SK-N-SH (cell line): ENCODE data around the gene USP22. TPM values are rescaled to one million over a fixed set of nuclear protein-coding genes. Genes with fewer than 3 reads are reported as not detected.

Source experiments
- CTCF ChIA-PET: fragments of 300-600, 350-600 bp; formaldehyde crosslinking; extraction: SDS; loops from one replicate; lab custom pipeline; 2021; lab: Yijun Ruan, JAX
- POLR2A ChIA-PET: fragments of 350-600 bp; sonication (Branson Sonifier 250); formaldehyde crosslinking; extraction: SDS; loops from one replicate; lab custom pipeline; 2020; ENCODE audit warnings: antibody characterized with exemption, inconsistent platforms; lab: Yijun Ruan, JAX
- DNase-seq: peaks from one replicate; pipeline ENCODE4 v3.0.0; 2012
- H2AFZ ChIP-seq: fragments of 200-600 bp; sonication (generic); 2 replicates; pipeline ENCODE4 v1.8.1; 2016; ENCODE audit warnings: antibody characterized with exemption, mild to moderate bottlenecking, low read depth
- H3F3A ChIP-seq: fragments of 200-600 bp; sonication (generic); replicated peaks from 2 replicates; pipeline ENCODE3; 2016; ENCODE audit warnings: antibody characterized with exemption, mild to moderate bottlenecking; ENCODE audit not compliant: insufficient read depth
- H3K27ac ChIP-seq, 2 experiments: fragments of 200-500 bp in 1 of 2; fragments of 200-600 bp in 1 of 2; sonication (Bioruptor generic) in 1 of 2; sonication (generic), shearing (Covaris generic) in 1 of 2; 2 replicates each; pipeline versions ENCODE4 v1.5.1 to v1.6.1; 2014 to 2016; ENCODE audit warnings: low read depth in 2 of 2, inconsistent platforms in 1 of 2, low read length in 1 of 2, mild to moderate bottlenecking in 1 of 2, mixed read lengths in 1 of 2
- H3K27me3 ChIP-seq: fragments of 200-600 bp; sonication (generic), shearing (Covaris generic); 2 replicates; pipeline ENCODE4 v1.6.1; 2016; ENCODE audit warnings: mixed run types; ENCODE audit not compliant: insufficient read depth
- H3K36me3 ChIP-seq, 2 experiments: fragments of 200-500 bp in 1 of 2; fragments of 200-600 bp in 1 of 2; sonication (Bioruptor generic) in 1 of 2; sonication (generic) in 1 of 2; replicated peaks in 1 of 2; 2 replicates each; pipeline versions ENCODE3 to v1.5.1; 2014 to 2016; ENCODE audit warnings: low read length in 1 of 2, mild to moderate bottlenecking in 1 of 2; ENCODE audit not compliant: insufficient read depth in 2 of 2, control insufficient read depth in 1 of 2
- H3K4me1 ChIP-seq, 2 experiments: fragments of 200-500 bp in 1 of 2; fragments of 200-600 bp in 1 of 2; sonication (Bioruptor generic) in 1 of 2; sonication (generic), shearing (Covaris generic) in 1 of 2; 2 replicates each; pipeline versions ENCODE4 v1.5.1 to v1.6.1; 2014 to 2016; ENCODE audit warnings: low read depth in 1 of 2, low read length in 1 of 2, mixed run types in 1 of 2; ENCODE audit not compliant: insufficient read depth in 2 of 2, control insufficient read depth in 1 of 2
- H3K4me2 ChIP-seq: fragments of 200-600 bp; sonication (generic), shearing (Covaris generic); 2 replicates; pipeline ENCODE4 v1.6.1; 2017; ENCODE audit warnings: mixed run types
- H3K4me3 ChIP-seq, 2 experiments: fragments of 200-500 bp in 1 of 2; fragments of 200-600 bp in 1 of 2; sonication (Bioruptor generic) in 1 of 2; sonication (generic), shearing (Covaris generic) in 1 of 2; 2 replicates each; pipeline versions ENCODE4 v1.5.1 to v1.8.1; 2014 to 2016; ENCODE audit warnings: low read depth in 2 of 2, inconsistent platforms in 1 of 2, low read length in 1 of 2, mild to moderate bottlenecking in 1 of 2, mixed read lengths in 1 of 2, moderate library complexity in 1 of 2
- H3K79me2 ChIP-seq: fragments of 200-600 bp; sonication (generic); 2 replicates; pipeline ENCODE4 v1.8.1; 2017; ENCODE audit warnings: mild to moderate bottlenecking; ENCODE audit not compliant: insufficient read depth
- H3K9ac ChIP-seq: fragments of 200-600 bp; sonication (generic); 2 replicates; pipeline ENCODE4 v1.6.1; 2017; ENCODE audit warnings: mixed run types
- H3K9me2 ChIP-seq: fragments of 200-600 bp; sonication (generic); 2 replicates; pipeline ENCODE4 v1.6.1; 2017; ENCODE audit warnings: mixed run types
- H3K9me3 ChIP-seq: fragments of 200-600 bp; sonication (generic); 2 replicates; pipeline ENCODE4 v1.6.1; 2017; ENCODE audit warnings: mixed run types, mild to moderate bottlenecking, moderate library complexity
- H4K20me1 ChIP-seq: fragments of 200-600 bp; sonication (generic); 2 replicates; pipeline ENCODE4 v1.6.1; 2017; ENCODE audit warnings: mild to moderate bottlenecking, mixed run types; ENCODE audit not compliant: insufficient read depth
- CHD2 ChIP-seq: fragments of 150-350 bp; IDR thresholded peaks from 2 replicates; pipeline ENCODE4 v1.6.1; 2018; ENCODE audit warnings: low read length; ENCODE audit not compliant: partially characterized antibody
- ELF1 ChIP-seq: IDR thresholded peaks from 2 replicates; pipeline ENCODE4 v1.4.0; 2012
- EZH2phosphoT487 ChIP-seq: fragments of 200-600 bp; sonication (generic); IDR thresholded peaks from 2 replicates; pipeline ENCODE4 v1.6.1; 2017; ENCODE audit warnings: low read depth, mixed run types, mild to moderate bottlenecking, antibody characterized with exemption, moderate library complexity, borderline replicate concordance
- FOSL2 ChIP-seq: IDR thresholded peaks from 2 replicates; pipeline ENCODE4 v1.4.0; 2012; ENCODE audit warnings: low read depth, mild to moderate bottlenecking, moderate library complexity, borderline replicate concordance
- FOXJ3 ChIP-seq: sonication (generic); formaldehyde crosslinking; IDR thresholded peaks from 2 replicates; pipeline ENCODE4 v1.5.1; 2020; ENCODE audit warnings: mild to moderate bottlenecking, missing genetic modification reagents
- FOXM1 ChIP-seq: IDR thresholded peaks from 2 replicates; pipeline ENCODE4 v1.4.0; 2012; ENCODE audit warnings: low read depth, mild to moderate bottlenecking
- MAX ChIP-seq: IDR thresholded peaks from 2 replicates; pipeline ENCODE4 v1.4.0; 2012; ENCODE audit warnings: low read depth
- MEF2A ChIP-seq: IDR thresholded peaks from 2 replicates; pipeline ENCODE4 v1.4.0; 2012; ENCODE audit warnings: low read depth, borderline replicate concordance
- MXI1 ChIP-seq: IDR thresholded peaks from 2 replicates; pipeline ENCODE4 v1.6.1; 2012; ENCODE audit warnings: mild to moderate bottlenecking, low read depth, low read length, improper control_type of control experiment
- NFIC ChIP-seq: IDR thresholded peaks from 2 replicates; pipeline ENCODE4 v1.4.0; 2012; ENCODE audit warnings: borderline replicate concordance
- NRF1 ChIP-seq: IDR thresholded peaks from 2 replicates; pipeline ENCODE4 v1.6.1; 2012; ENCODE audit warnings: low read depth, mild to moderate bottlenecking, low read length
- POLR2AphosphoS5 ChIP-seq: IDR thresholded peaks from 2 replicates; pipeline ENCODE4 v1.6.1; 2012; ENCODE audit warnings: low read depth, low read length
- RCOR1 ChIP-seq: fragments of 150-350 bp; IDR thresholded peaks from 2 replicates; pipeline ENCODE4 v1.6.1; 2017; ENCODE audit warnings: antibody characterized with exemption, low read length
- SMC3 ChIP-seq: IDR thresholded peaks from 2 replicates; pipeline ENCODE4 v1.6.1; 2012; ENCODE audit warnings: low read depth, low read length, improper control_type of control experiment
- TAF1 ChIP-seq: IDR thresholded peaks from 2 replicates; pipeline ENCODE4 v1.6.1; 2012; ENCODE audit warnings: low read depth, mild to moderate bottlenecking, low read length, moderate library complexity, borderline replicate concordance
- TEAD4 ChIP-seq: IDR thresholded peaks from 2 replicates; pipeline ENCODE4 v1.4.0; 2012; ENCODE audit warnings: mild to moderate bottlenecking, borderline replicate concordance; ENCODE audit not compliant: insufficient read depth
- YY1 ChIP-seq: IDR thresholded peaks from 2 replicates; pipeline ENCODE4 v1.4.0; 2012; ENCODE audit warnings: low read depth, mild to moderate bottlenecking
- WGBS: methylation state at CpG from one replicate; pipeline ENCODE4 v1.1.6; 2017; ENCODE audit warnings: low lambda C conversion rate; 5-methylcytosine and 5-hydroxymethylcytosine counted together
- polyA plus RNA-seq, 3 experiments: library from polyadenylated mRNA; depleted of rRNA; stranded (reverse); fragments of >200 nt; gene quantifications; 2 replicates each; pipeline ENCODE4 v1.2.3, GENCODE V29; 2012
- TF ChIP-seq, protein P1 (sequence below): fragments of 200-600 bp; sonication (generic); IDR thresholded peaks from 2 replicates; pipeline ENCODE4 v1.6.1; 2017; ENCODE audit warnings: antibody characterized with exemption, mild to moderate bottlenecking, moderate library complexity
- TF ChIP-seq, protein P2 (sequence below): IDR thresholded peaks from 2 replicates; pipeline ENCODE4 v1.4.0; 2012; ENCODE audit warnings: low read depth, borderline replicate concordance

Gene USP22
- polyA plus RNA-seq, 1 of the 3 experiments (the other 2 are of a cell fraction) = 142 TPM

DNA sequence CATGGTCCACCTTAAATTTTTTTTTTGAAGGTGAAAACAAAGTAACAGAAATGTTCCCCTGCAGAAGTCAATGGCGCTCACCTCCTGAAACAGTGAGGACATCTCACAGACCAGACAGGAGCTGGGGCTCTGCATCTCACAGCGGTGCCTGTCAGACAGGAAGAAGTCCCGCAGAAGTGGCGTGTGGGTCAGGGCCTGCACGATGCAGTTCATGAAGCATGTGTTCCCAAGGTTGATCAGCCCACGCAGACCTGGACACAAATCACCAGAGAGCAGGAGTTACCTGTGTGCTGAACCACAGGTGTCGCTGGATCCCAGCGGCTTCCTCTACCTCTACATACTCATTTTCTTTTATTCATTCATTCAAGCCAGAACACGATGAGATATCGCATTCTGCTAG lies 24.9 kb downstream of the USP22 start:
- H3K4me3 ChIP-seq = no peak overlapping the region
- WGBS = 88% methylated on average over 10 of the region's 10 CpGs

GRCh38 chr17:21017256-21017655 lies 25.6 kb downstream of the USP22 start:
- TF ChIP-seq MEF2A = no peak
- 0 out of 2 replicates have a peak, but pooled peaks have one; percentile 8 for TF ChIP-seq POLR2AphosphoS5
- no peak overlapping the region for H3K27ac ChIP-seq
- CTCF ChIA-PET = no interaction called here
- no peaks in the 10 kb centered on the region for H3K27me3 ChIP-seq
- H3K9me2 ChIP-seq = no peaks in the 10 kb centered on the region
- H3K9me3 ChIP-seq = no peaks in the 10 kb centered on the region
- H3K4me1 ChIP-seq = no peaks in the 10 kb centered on the region
- peaks cover 12% of the 10 kb centered on the region for H3F3A ChIP-seq
- H4K20me1 ChIP-seq = peaks cover 100% of the 10 kb centered on the region
- 97% methylated on average over 15 of the region's 15 CpGs for WGBS
- H3K9ac ChIP-seq = no peak overlapping the region
- peaks cover 100% of the 10 kb centered on the region for H3K79me2 ChIP-seq
- H3K36me3 ChIP-seq = peaks cover 87 to 88% of the 10 kb centered on the region in 2 experiments
- DNase-seq = no peak
- no peak overlapping the region for H3K4me2 ChIP-seq
- H2AFZ ChIP-seq = no peak overlapping the region
- H3K4me3 ChIP-seq = no peak overlapping the region
- POLR2A ChIA-PET = no interaction called here

More for the DNA sequence above, 24.9 kb downstream of the USP22 start:
- no peak overlapping the region for H3K4me2 ChIP-seq
- peaks cover 81 to 87% of the 10 kb centered on the region in 2 experiments for H3K36me3 ChIP-seq
- peaks cover 100% of the 10 kb centered on the region for H3K79me2 ChIP-seq
- H4K20me1 ChIP-seq = peaks cover 100% of the 10 kb centered on the region
- H2AFZ ChIP-seq = no peak overlapping the region
- no peaks in the 10 kb centered on the region for H3K9me3 ChIP-seq
- H3K4me1 ChIP-seq = no peaks in the 10 kb centered on the region
- TF ChIP-seq CHD2 (no peak), MXI1 (no peak), MAX (no peak)
- ChIA-PET CTCF (no interaction called here), POLR2A (no interaction called here)
- peaks cover 13% of the 10 kb centered on the region for H3F3A ChIP-seq
- H3K27ac ChIP-seq = no peak overlapping the region
- no peaks in the 10 kb centered on the region for H3K9me2 ChIP-seq
- no peaks in the 10 kb centered on the region for H3K27me3 ChIP-seq
- DNase-seq = no peak
- no peak overlapping the region for H3K9ac ChIP-seq

DNA sequence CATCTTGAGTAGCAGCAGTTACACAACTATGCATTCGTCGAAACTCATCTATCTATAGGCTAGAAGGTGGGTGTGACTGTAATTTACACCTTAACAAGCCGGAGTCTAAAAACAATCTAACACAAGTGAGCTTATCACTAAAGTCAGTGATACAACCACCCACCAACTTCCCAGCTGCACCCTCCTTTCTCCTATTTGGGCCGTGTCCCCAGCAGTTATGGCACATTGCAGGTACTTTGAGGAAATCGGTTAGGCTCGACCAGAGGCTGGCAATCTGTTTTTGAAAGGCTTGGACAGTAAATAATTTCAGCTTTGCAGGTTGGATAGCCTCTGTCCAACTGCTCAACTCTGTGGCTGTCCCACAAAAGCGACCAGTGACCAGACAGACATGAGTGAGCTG lies 26.0 kb downstream of the USP22 start:
- H3K27me3 ChIP-seq = no peaks in the 10 kb centered on the region
- TF ChIP-seq, protein P1, sequence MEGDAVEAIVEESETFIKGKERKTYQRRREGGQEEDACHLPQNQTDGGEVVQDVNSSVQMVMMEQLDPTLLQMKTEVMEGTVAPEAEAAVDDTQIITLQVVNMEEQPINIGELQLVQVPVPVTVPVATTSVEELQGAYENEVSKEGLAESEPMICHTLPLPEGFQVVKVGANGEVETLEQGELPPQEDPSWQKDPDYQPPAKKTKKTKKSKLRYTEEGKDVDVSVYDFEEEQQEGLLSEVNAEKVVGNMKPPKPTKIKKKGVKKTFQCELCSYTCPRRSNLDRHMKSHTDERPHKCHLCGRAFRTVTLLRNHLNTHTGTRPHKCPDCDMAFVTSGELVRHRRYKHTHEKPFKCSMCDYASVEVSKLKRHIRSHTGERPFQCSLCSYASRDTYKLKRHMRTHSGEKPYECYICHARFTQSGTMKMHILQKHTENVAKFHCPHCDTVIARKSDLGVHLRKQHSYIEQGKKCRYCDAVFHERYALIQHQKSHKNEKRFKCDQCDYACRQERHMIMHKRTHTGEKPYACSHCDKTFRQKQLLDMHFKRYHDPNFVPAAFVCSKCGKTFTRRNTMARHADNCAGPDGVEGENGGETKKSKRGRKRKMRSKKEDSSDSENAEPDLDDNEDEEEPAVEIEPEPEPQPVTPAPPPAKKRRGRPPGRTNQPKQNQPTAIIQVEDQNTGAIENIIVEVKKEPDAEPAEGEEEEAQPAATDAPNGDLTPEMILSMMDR = no peak
- TF ChIP-seq EZH2phosphoT487 (no peak), FOXM1 (no peak), NRF1 (no peak), RCOR1 (no peak), FOXJ3 (CRISPR knock-in tag) (no peak), FOSL2 (no peak), MXI1 (no peak), SMC3 (no peak), ELF1 (no peak), TEAD4 (no peak), TAF1 (no peak), YY1 (no peak), MEF2A (no peak), NFIC (no peak)
- TF ChIP-seq, protein P2, sequence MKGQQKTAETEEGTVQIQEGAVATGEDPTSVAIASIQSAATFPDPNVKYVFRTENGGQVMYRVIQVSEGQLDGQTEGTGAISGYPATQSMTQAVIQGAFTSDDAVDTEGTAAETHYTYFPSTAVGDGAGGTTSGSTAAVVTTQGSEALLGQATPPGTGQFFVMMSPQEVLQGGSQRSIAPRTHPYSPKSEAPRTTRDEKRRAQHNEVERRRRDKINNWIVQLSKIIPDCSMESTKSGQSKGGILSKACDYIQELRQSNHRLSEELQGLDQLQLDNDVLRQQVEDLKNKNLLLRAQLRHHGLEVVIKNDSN = no peak
- POLR2A ChIA-PET = interaction anchor here (0.8 kb wide), 1 partner anchor 26 kb away, joined by 3 read pairs; no protein-coding TSS in a partner anchor
- CTCF ChIA-PET = no interaction called here
- H3K27ac ChIP-seq = no peak overlapping the region
- no peak overlapping the region for H3K9ac ChIP-seq
- H3F3A ChIP-seq = peaks cover 11% of the 10 kb centered on the region
- DNase-seq = no peak
- no peaks in the 10 kb centered on the region for H3K9me2 ChIP-seq
- H3K4me3 ChIP-seq = no peak overlapping the region
- peaks cover 100% of the 10 kb centered on the region for H3K79me2 ChIP-seq
- H3K4me2 ChIP-seq = no peak overlapping the region
- peaks cover 100% of the 10 kb centered on the region for H4K20me1 ChIP-seq
- H3K9me3 ChIP-seq = no peaks in the 10 kb centered on the region
- H3K4me1 ChIP-seq = no peaks in the 10 kb centered on the region
- H2AFZ ChIP-seq = no peak overlapping the region
- peaks cover 88 to 91% of the 10 kb centered on the region in 2 experiments for H3K36me3 ChIP-seq
- WGBS = 97% methylated on average over 7 of the region's 7 CpGs
